Gastroesophageal sphincter (tissue), 4 donors: ENCODE results near the gene CCR7. TPM values are rescaled to one million over a fixed set of nuclear protein-coding genes. Genes with fewer than 3 reads are reported as not detected.

Source experiments
- ATAC-seq: fragments of 150-250 bp; one replicate; pipeline ENCODE4 v1.9.1; 2016; ENCODE audit warnings: mild to moderate bottlenecking, moderate library complexity
- H3K27ac ChIP-seq, 4 donors: fragments of 200-600 bp; sonication (generic) in 3 of 4; 1 replicate in 3 of 4; 2 replicates in 1 of 4; pipeline ENCODE4 v1.5.1; 2016 to 2019
- H3K27me3 ChIP-seq: fragments of 200-600 bp; sonication (generic); one replicate; pipeline ENCODE4 v1.5.1; 2019
- H3K36me3 ChIP-seq, 2 donors: fragments of 200-600 bp; sonication (generic); one replicate each; pipeline ENCODE4 v1.5.1; 2019; ENCODE audit warnings: control low read depth in 1 of 2
- H3K4me1 ChIP-seq, 3 donors: fragments of 200-600 bp; sonication (generic); 1 replicate in 2 of 3; 2 replicates in 1 of 3; pipeline ENCODE4 v1.5.1; 2016 to 2019; ENCODE audit warnings: control low read depth in 2 of 3
- H3K4me3 ChIP-seq, 2 donors: fragments of 200-600 bp; sonication (generic); one replicate each; pipeline ENCODE4 v1.5.1; 2019; ENCODE audit warnings: mild to moderate bottlenecking in 1 of 2, moderate library complexity in 1 of 2
- H3K9me3 ChIP-seq, 3 donors: fragments of 200-600 bp; sonication (generic); one replicate each; pipeline ENCODE4 v1.5.1; 2017 to 2019; ENCODE audit warnings: control low read depth in 2 of 3
- CTCF ChIP-seq, 4 experiments: fragments of 200-600 bp in 2 of 4; fragments of 450-650 bp in 2 of 4; sonication (generic) in 1 of 4; IDR thresholded peaks; one replicate each; pipeline ENCODE4 v1.5.1; 2017 to 2019; ENCODE audit warnings: antibody characterized with exemption in 4 of 4, mild to moderate bottlenecking in 2 of 4, moderate library complexity in 2 of 4
- EP300 ChIP-seq: sonication (generic); formaldehyde crosslinking; IDR thresholded peaks from one replicate; pipeline ENCODE4 v1.6.1; 2017; ENCODE audit warnings: antibody characterized with exemption, mild to moderate bottlenecking
- POLR2A ChIP-seq, 2 donors: fragments of 450-650 bp; IDR thresholded peaks; one replicate each; pipeline ENCODE4 v1.6.1; 2017; ENCODE audit warnings: antibody characterized with exemption in 2 of 2, mild to moderate bottlenecking in 2 of 2, moderate library complexity in 1 of 2
- POLR2AphosphoS5 ChIP-seq: sonication (generic); formaldehyde crosslinking; IDR thresholded peaks from one replicate; pipeline ENCODE4 v1.6.1; 2017; ENCODE audit warnings: antibody characterized with exemption
- WGBS, 2 donors: methylation state at CpG; one replicate each; pipeline ENCODE4 v1.1.5; 2018; ENCODE audit warnings: low coverage in 1 of 2; 5-methylcytosine and 5-hydroxymethylcytosine counted together
- total RNA-seq, 4 donors: library from RNA; depleted of rRNA; stranded (reverse); fragments of >200 nt; gene quantifications; one replicate each; pipeline ENCODE4 v1.1.0, GENCODE V29; 2016

CCR7 gene
- total RNA-seq, 4 donors from 2014 or later = 0.15 to 2.2 (median 0.35) TPM; not detected in 1

- no peaks in the 10 kb centered on the region for H3K9me3 ChIP-seq
- TF ChIP-seq EP300 = no peak
- TF ChIP-seq POLR2A (IDR thresholded peaks at IDR 0.05) = no peak
- TF ChIP-seq CTCF (IDR thresholded peaks at IDR 0.05) = no peak
- no peak for TF ChIP-seq POLR2AphosphoS5
- H3K4me1 ChIP-seq = peaks cover 0 to 93% (median 56%) of the 10 kb centered on the region in 3 donors
- no peaks in the 10 kb centered on the region for H3K27me3 ChIP-seq
- 83 to 100% methylated on average over 1 to 2 of the region's 6 CpGs for WGBS, 2 donors
- no peak overlapping the region for H3K4me3 ChIP-seq
- no peaks in the 10 kb centered on the region for H3K36me3 ChIP-seq
- no peak for ATAC-seq
- H3K27ac ChIP-seq = peak overlapping the region in 3 of 4 donors; percentile 87 to 92 (median 88)
Observed at GRCh38 chr17:40538936-40539705, 26.2 kb downstream of the CCR7 start.

- no peak for ATAC-seq
Observed at GRCh38 chr17:40538019-40538935, 27.0 kb downstream of the CCR7 start.

GRCh38 chr17:40536295-40537171 lies 28.7 kb downstream of the CCR7 start:
- Histone ChIP-seq H3K27me3 (no peaks in the 10 kb centered on the region), H3K4me3 (no peak overlapping the region), H3K36me3 (no peaks in the 10 kb centered on the region), H3K9me3 (no peaks in the 10 kb centered on the region), H3K4me1 (peaks cover 0 to 89% (median 46%) of the 10 kb centered on the region in 3 donors), H3K27ac (peak overlapping the region in 3 of 4 donors; percentile 87 to 92 (median 88))
- TF ChIP-seq POLR2A (IDR thresholded peaks at IDR 0.05) = no peak
- TF ChIP-seq POLR2AphosphoS5 = peak; percentile 88
- WGBS, 2 donors = 45 to 82% methylated on average over 5 to 11 of the region's 13 CpGs
- peak; percentile 65 for ATAC-seq

More at GRCh38 chr17:40538019-40538935, 27.0 kb downstream of the CCR7 start:
- 94 to 100% methylated on average over 3 to 5 of the region's 15 CpGs for WGBS, 2 donors
- Histone ChIP-seq H3K4me3 (no peak overlapping the region), H3K36me3 (no peaks in the 10 kb centered on the region), H3K4me1 (peaks cover 0 to 93% (median 52%) of the 10 kb centered on the region in 3 donors), H3K27me3 (no peaks in the 10 kb centered on the region), H3K9me3 (no peaks in the 10 kb centered on the region), H3K27ac (peak overlapping the region in 3 of 4 donors; percentile 87 to 92 (median 88))
- TF ChIP-seq POLR2A (IDR thresholded peaks at IDR 0.05) (no peak), EP300 (no peak), CTCF (IDR thresholded peaks at IDR 0.05) (no peak), POLR2AphosphoS5 (no peak)

- Histone ChIP-seq H3K27ac (peak overlapping the region in 3 of 4 donors; percentile 58 to 88 (median 87)), H3K36me3 (no peaks in the 10 kb centered on the region), H3K4me3 (no peak overlapping the region), H3K9me3 (no peaks in the 10 kb centered on the region), H3K4me1 (peaks cover 0 to 82% (median 39%) of the 10 kb centered on the region in 3 donors), H3K27me3 (no peaks in the 10 kb centered on the region)
- no peak for ATAC-seq
- no peak for TF ChIP-seq POLR2A (IDR thresholded peaks at IDR 0.05)
- no peak for TF ChIP-seq CTCF (IDR thresholded peaks at IDR 0.05)
- peak; percentile 13 for TF ChIP-seq POLR2AphosphoS5
- WGBS, 2 donors = no CpG with 5 or more reads among the region's 3 CpGs
Observed at GRCh38 chr17:40535924-40536294, 29.4 kb downstream of the CCR7 start.
